Left ventricle myocardium inferior (tissue), 1 donor: ENCODE data around the gene PDX1. TPM values are rescaled to one million over a fixed set of nuclear protein-coding genes. Genes with fewer than 3 reads are reported as not detected.
"Not testable (repeated sequence)": the region's sequence is repeated elsewhere in the genome, so short reads cannot be mapped to it uniquely, and the experiment has no call there.

Experiments
- DNase-seq: peaks from one replicate; pipeline ENCODE4 v3.0.0-alpha.2; 2020
- H3K27ac ChIP-seq: fragments of 200-600 bp; replicated peaks from 2 replicates; pipeline ENCODE4 v1.8.0; 2021
- H3K27me3 ChIP-seq: fragments of 200-600 bp; 2 replicates; pipeline ENCODE4 v1.8.0; 2021; ENCODE audit warnings: low read depth
- H3K36me3 ChIP-seq: fragments of 200-600 bp; 2 replicates; pipeline ENCODE4 v1.8.0; 2021
- H3K4me1 ChIP-seq: fragments of 200-600 bp; 2 replicates; pipeline ENCODE4 v1.8.0; 2021
- H3K4me3 ChIP-seq: fragments of 200-600 bp; 2 replicates; pipeline ENCODE4 v1.8.0; 2021; ENCODE audit warnings: mild to moderate bottlenecking, moderate library complexity
- H3K9me3 ChIP-seq: fragments of 200-600 bp; replicated peaks from 2 replicates; pipeline ENCODE4 v1.8.0; 2021
- CTCF ChIP-seq: fragments of 200-600 bp; IDR thresholded peaks from 2 replicates; pipeline ENCODE4 v1.8.0; 2021; ENCODE audit warnings: antibody characterized with exemption, mild to moderate bottlenecking, borderline replicate concordance
- intact Hi-C: fragments of 100-400 bp; cut with micrococcal nuclease; formaldehyde crosslinking; loops from one replicate; pipeline ENCODE4 v1.11.0; 2022
- total RNA-seq: library from RNA; stranded (reverse); fragmentation: NEBNext Ultra II Directional; extraction: Animal tissue kit (Norgen Biotek cat#: 25700); gene quantifications from one replicate; pipeline ENCODE4 v1.2.1, GENCODE V29; 2021
- donor health status: DM: no; HTN: yes; CAD: no; lungs with severe emphysema.

Gene PDX1
- total RNA-seq, 1 donor from 2014 or later: not detected

GRCh38 chr13:27961227-27962085 lies 41.7 kb downstream of the PDX1 start:
- TF ChIP-seq CTCF: no peak
- peaks cover 100% of the 10 kb centered on the region for H3K27me3 ChIP-seq
- no peak for DNase-seq

GRCh38 chr13:27962128-27962841 lies 42.5 kb downstream of the PDX1 start:
- Histone ChIP-seq H3K4me3 (no peak overlapping the region), H3K36me3 (no peaks in the 10 kb centered on the region), H3K27me3 (peaks cover 100% of the 10 kb centered on the region), H3K9me3 (no peaks in the 10 kb centered on the region), H3K27ac (no peak overlapping the region), H3K4me1 (peaks cover 34% of the 10 kb centered on the region)
- TF ChIP-seq CTCF: no peak
- DNase-seq: no peak
- intact Hi-C loops: no loop called here

More at GRCh38 chr13:27961227-27962085, 41.7 kb downstream of the PDX1 start:
- Histone ChIP-seq H3K4me1 (peaks cover 26% of the 10 kb centered on the region), H3K36me3 (no peaks in the 10 kb centered on the region), H3K9me3 (no peaks in the 10 kb centered on the region), H3K4me3 (peak overlapping the region; percentile 58), H3K27ac (no peak overlapping the region)
- intact Hi-C loops: no loop called here

- no peak for DNase-seq
- intact Hi-C loops: no loop called here
- H3K4me1 ChIP-seq: peaks cover 36% of the 10 kb centered on the region
- no peaks in the 10 kb centered on the region for H3K9me3 ChIP-seq
- H3K27ac ChIP-seq: no peak overlapping the region
- H3K27me3 ChIP-seq: peaks cover 100% of the 10 kb centered on the region
- TF ChIP-seq CTCF: no peak
- H3K36me3 ChIP-seq: no peaks in the 10 kb centered on the region
- no peak overlapping the region for H3K4me3 ChIP-seq
These were observed 43.2 kb downstream of the PDX1 start for GRCh38 chr13:27962982-27963381.

GRCh38 chr13:27963491-27963890 lies 43.7 kb downstream of the PDX1 start:
- no peak for TF ChIP-seq CTCF
- H3K4me1 ChIP-seq: peaks cover 41% of the 10 kb centered on the region

GRCh38 chr13:27964206-27964605 lies 44.4 kb downstream of the PDX1 start:
- H3K4me3 ChIP-seq, intact Hi-C loops, H3K27ac ChIP-seq, DNase-seq, H3K36me3 ChIP-seq, H3K9me3 ChIP-seq: not testable (repeated sequence)
- Histone ChIP-seq H3K4me1 (peaks cover 46% of the 10 kb centered on the region), H3K27me3 (peaks cover 100% of the 10 kb centered on the region)

More at GRCh38 chr13:27963491-27963890, 43.7 kb downstream of the PDX1 start:
- Histone ChIP-seq H3K36me3 (no peaks in the 10 kb centered on the region), H3K9me3 (no peaks in the 10 kb centered on the region), H3K4me3 (no peak overlapping the region), H3K27me3 (peaks cover 100% of the 10 kb centered on the region), H3K27ac (no peak overlapping the region)
- intact Hi-C loops: no loop called here
- DNase-seq: no peak
